GM19467 (cell line): ENCODE data around the gene HPN.

Source experiments
- ATAC-seq: cut with Tn5 transposase; IDR thresholded peaks from one replicate; pipeline ENCODE4 v1.9.1; 2021; ENCODE audit warnings: mild to moderate bottlenecking, moderate library complexity; ENCODE audit not compliant: unreplicated experiment

Gene HPN

DNA sequence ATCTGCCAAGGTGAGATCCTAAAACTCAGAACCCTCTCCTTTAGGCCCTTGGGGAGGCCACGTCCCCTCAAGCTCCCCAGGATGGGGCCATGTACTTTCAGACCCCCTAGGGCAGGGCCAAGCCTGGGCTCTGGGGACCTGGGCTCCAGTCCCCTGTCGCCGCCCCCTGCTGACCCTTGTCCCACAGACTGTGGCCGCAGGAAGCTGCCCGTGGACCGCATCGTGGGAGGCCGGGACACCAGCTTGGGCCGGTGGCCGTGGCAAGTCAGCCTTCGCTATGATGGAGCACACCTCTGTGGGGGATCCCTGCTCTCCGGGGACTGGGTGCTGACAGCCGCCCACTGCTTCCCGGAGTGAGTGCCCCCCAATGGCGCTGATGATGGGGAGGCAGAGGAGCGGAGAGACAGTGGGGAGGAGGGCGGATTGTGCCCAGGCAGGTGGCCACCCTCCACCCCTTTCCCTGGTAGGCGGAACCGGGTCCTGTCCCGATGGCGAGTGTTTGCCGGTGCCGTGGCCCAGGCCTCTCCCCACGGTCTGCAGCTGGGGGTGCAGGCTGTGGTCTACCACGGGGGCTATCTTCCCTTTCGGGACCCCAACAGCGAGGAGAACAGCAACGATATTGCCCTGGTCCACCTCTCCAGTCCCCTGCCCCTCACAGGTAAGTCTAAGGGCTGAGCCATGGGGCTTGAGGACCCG, 18.8 kb downstream of the HPN start:
- ATAC-seq, result no peak

- ATAC-seq, result no peak
These were observed 20.3 kb downstream of the HPN start for GRCh38 chr19:35061583-35062373.

DNA sequence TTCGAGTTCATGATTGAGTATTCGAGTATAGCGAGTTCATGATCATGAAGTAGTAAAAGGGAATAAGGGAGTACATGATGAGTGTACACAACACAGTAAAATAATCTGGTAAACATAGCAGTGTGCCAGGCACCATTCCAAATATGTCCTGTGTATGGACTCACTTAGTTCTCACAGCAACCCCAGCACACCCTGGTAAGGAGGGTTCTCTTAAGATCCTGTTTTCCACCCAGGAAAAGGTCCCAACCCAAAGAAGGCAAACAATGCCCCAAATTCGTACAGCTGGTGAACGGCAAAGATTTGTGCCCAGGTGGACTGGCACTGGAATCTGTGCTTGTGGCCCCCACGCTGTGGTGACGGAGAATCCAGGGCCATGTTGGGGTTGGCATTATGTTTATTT, 21.4 kb downstream of the HPN start:
- ATAC-seq, result no peak

DNA sequence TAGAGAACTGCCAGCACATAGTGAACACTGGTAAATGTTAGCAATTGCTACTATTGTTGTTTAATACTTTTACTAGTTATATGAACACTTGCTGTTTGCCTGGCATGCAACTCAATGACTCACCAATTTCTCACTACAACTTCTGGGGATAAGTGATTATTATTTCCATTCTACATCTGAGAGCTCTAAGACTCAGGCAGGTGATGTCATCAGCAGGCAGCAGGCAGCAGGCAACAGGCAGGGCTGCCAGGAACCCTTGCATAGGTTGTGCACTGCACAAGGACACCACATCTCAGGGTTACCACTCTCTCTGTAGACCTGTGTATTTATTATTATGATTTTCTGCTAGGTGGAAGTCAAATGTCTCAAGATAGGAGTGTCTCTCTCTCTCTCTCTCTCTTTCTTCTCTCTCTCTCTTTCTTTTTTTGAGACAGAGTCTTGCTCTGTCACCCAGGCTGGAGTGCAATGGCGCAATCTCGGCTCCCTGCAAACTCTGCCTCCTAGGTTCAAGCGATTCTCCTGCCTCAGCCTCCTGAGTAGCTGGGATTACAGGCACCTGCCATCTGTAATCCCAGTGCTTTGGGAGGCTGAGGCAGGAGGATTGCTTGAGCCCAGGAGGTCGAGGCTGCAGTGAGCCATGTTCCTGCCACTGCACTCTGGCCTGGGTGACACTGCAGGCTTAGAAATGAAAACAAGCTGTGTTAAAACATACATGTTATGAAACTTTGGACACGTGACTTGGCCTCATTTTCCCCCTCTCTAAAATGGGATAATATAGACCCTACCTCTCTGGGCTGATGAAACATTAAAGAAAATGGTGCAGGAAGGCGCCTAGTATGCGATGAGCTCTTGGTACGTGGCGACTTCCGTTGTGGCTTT, 22.7 kb downstream of the HPN start:
- ATAC-seq, result no peak

DNA sequence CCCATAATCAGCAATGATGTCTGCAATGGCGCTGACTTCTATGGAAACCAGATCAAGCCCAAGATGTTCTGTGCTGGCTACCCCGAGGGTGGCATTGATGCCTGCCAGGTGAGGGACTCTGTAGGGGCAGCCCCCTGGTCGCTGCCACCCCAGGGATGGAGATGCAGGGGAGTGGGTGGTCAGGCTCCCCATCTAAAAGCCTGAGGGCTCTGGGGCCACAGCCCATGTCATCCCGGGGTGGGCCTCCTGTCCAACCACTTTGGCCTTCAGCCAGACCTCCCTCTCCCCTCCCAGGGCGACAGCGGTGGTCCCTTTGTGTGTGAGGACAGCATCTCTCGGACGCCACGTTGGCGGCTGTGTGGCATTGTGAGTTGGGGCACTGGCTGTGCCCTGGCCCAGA, 24.1 kb downstream of the HPN start:
- ATAC-seq, result no peak

DNA sequence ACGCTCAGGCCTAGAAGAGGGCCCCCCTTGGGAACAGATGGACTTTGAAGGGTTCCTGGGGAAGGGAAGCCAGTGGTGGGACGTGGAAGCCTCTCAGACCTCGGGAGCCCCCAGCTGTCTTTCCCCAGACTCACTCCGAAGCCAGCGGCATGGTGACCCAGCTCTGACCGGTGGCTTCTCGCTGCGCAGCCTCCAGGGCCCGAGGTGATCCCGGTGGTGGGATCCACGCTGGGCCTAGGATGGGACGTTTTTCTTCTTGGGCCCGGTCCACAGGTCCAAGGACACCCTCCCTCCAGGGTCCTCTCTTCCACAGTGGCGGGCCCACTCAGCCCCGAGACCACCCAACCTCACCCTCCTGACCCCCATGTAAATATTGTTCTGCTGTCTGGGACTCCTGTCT, 24.6 kb downstream of the HPN start:
- no peak for ATAC-seq

GRCh38 chr19:35066691-35067563, 25.4 kb downstream of the HPN start:
- peak; percentile 83 for ATAC-seq

GRCh38 chr19:35068941-35069634, 27.6 kb downstream of the HPN start:
- ATAC-seq, result no peak

GRCh38 chr19:35069696-35070095, 28.2 kb downstream of the HPN start:
- no peak for ATAC-seq

- no peak for ATAC-seq
These were observed 28.9 kb downstream of the HPN start for GRCh38 chr19:35070471-35070870.

DNA sequence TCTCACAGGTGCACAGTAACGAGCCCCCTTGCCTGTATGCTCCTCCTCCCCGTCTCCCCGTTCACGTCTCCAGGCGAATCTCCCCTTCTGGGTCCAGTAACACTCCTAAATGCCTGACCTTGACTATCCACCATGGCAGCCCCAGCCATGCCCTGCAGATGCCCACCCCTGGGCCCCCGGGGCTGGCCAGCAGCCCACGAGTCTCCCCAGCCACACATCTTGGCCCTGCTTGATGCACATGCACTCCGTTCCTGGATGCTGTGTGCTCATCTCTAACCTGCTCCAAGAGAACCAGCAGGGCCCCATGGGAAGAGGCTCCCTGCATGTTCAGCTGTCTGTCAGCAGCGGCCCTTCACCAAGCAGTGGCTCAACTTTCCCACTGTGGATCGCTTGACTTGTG, 32.0 kb downstream of the HPN start:
- no peak for ATAC-seq

- ATAC-seq, result no peak
These were observed 32.4 kb downstream of the HPN start for GRCh38 chr19:35073941-35074340.

GRCh38 chr19:35074426-35075201, 33.1 kb downstream of the HPN start:
- ATAC-seq, result no peak

GRCh38 chr19:35075202-35076025, 33.9 kb downstream of the HPN start:
- ATAC-seq, result no peak

DNA sequence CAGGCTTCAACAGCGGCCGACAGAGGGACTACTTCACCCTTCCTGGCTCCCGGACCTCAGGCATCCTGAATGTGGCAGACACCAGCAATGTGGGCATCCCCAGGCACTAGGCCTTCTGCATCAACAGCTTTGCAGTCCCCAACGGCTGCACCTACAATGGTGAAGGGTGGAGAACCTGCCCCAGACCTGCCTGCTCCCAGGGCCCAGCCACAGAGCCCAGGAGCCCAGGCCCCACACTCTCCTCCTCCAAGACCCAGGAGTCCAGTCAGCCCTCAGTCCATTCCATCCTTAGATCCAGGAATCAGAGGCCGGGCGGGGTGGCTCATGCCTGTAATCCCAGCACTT, 34.5 kb downstream of the HPN start:
- no peak for ATAC-seq

DNA sequence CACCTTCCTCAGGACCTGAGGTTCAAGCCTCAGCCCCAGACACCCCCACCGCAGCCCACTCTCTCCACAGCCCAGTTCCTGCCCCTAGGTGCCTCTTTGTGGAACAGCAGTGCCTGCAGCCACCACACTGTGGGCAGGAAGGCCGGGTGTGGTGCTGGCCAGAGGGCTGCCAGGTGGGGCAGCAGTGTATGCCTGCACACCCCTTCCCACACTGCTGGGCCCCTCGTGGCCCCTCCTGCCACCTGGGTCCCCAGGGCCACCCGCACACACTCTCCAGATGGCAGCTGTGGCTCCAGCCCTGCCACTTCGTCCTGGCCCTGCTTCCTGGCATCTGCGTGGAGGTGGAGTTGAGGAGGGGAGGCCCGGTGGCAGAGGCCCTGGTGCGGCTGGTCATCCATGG, 35.1 kb downstream of the HPN start:
- no peak for ATAC-seq

- ATAC-seq, result no peak
These were observed 36.1 kb downstream of the HPN start for GRCh38 chr19:35077411-35078223.

- no peak for ATAC-seq
These were observed 38.3 kb downstream of the HPN start for GRCh38 chr19:35079826-35080225.
